Endothelial cell of umbilical vein (primary cell): Measurements from ENCODE around the gene TSC22D1. TPM values are rescaled to one million over a fixed set of nuclear protein-coding genes. Genes with fewer than 3 reads are reported as not detected.
A peak's percentile ranks its signal among the peaks of the same experiment; 100 is the strongest.

ENCODE experiments used
- BruUV-seq: library from RNA; stranded (reverse); fragments of 400-500 nt; replicated peaks from 2 replicates; lab custom pipeline; 2021; lab: Mats Ljungman, UMichigan
- CTCF ChIA-PET: fragments of 300-600, 350-600 bp; sonication (Branson Sonifier 250); formaldehyde crosslinking; loops from one replicate; lab custom pipeline; 2021; ENCODE audit warnings: antibody characterized with exemption, inconsistent platforms; lab: Charles Lee
- POLR2A ChIA-PET: fragments of 300-600, 350-600 bp; sonication (Branson Sonifier 250); formaldehyde crosslinking; loops from one replicate; lab custom pipeline; 2021; ENCODE audit warnings: antibody characterized with exemption, inconsistent platforms; lab: Charles Lee
- DNase-seq: peaks from one replicate; pipeline ENCODE4 v3.0.0-alpha.2; 2011; ENCODE audit warnings: low read depth, low spot score
- FAIRE-seq: peaks from 2 replicates; lab custom pipeline; 2011; peaks lifted over from hg19 to GRCh38; lab: Jason Lieb, UNC
- H2AFZ ChIP-seq: 2 replicates; pipeline ENCODE4 v1.6.0; 2012; ENCODE audit warnings: low read depth, low read length, control low read depth, inconsistent platforms
- H3K27ac ChIP-seq: 2 replicates; pipeline ENCODE4 v1.5.1; 2011; ENCODE audit warnings: low read depth, mild to moderate bottlenecking, control low read depth, low read length, moderate library complexity; ENCODE audit not compliant: insufficient read depth
- H3K27me3 ChIP-seq, 2 experiments: 2 replicates each; pipeline versions ENCODE4 v1.6.0 to v1.6.1; 2011; ENCODE audit warnings: low read length in 2 of 2, mixed read lengths in 1 of 2; ENCODE audit not compliant: control insufficient read depth in 2 of 2, insufficient read depth in 2 of 2
- H3K36me3 ChIP-seq, 2 experiments: 2 replicates in 1 of 2; 3 replicates in 1 of 2; pipeline ENCODE4 v1.5.1; 2011; ENCODE audit warnings: low read length in 2 of 2, mild to moderate bottlenecking in 1 of 2, moderate library complexity in 1 of 2; ENCODE audit not compliant: control insufficient read depth in 2 of 2, insufficient read depth in 2 of 2; ENCODE audit errors: extremely low read depth in 1 of 2
- H3K4me1 ChIP-seq: 3 replicates; pipeline ENCODE4 v1.5.1; 2011; ENCODE audit warnings: mild to moderate bottlenecking, low read length; ENCODE audit not compliant: control insufficient read depth, insufficient read depth; ENCODE audit errors: extremely low read depth
- H3K4me2 ChIP-seq: 2 replicates; pipeline ENCODE4 v1.6.1; 2011; ENCODE audit warnings: low read length, control low read depth, mixed read lengths; ENCODE audit not compliant: insufficient read depth
- H3K4me3 ChIP-seq, 3 experiments: fragments of 200-600 bp in 1 of 3; sonication (generic), shearing (Covaris generic) in 1 of 3; replicated peaks in 1 of 3; 2 replicates each; pipeline ENCODE4 v1.5.1; 2011 to 2016; ENCODE audit warnings: control low read depth in 3 of 3, low read length in 3 of 3, mild to moderate bottlenecking in 2 of 3, inconsistent platforms in 1 of 3, low read depth in 1 of 3, moderate library complexity in 1 of 3; ENCODE audit not compliant: insufficient read depth in 1 of 3
- H3K79me2 ChIP-seq: 2 replicates; pipeline ENCODE4 v1.6.0; 2012; ENCODE audit warnings: low read length, inconsistent platforms; ENCODE audit not compliant: control insufficient read depth, insufficient read depth
- H3K9ac ChIP-seq: replicated peaks from 2 replicates; pipeline ENCODE3; 2011; ENCODE audit warnings: low read length, control low read depth; ENCODE audit not compliant: insufficient read depth; ENCODE audit errors: extremely low read depth
- H3K9me1 ChIP-seq: replicated peaks from 3 replicates; pipeline ENCODE4 v1.6.0; 2011; ENCODE audit warnings: mild to moderate bottlenecking, low read length; ENCODE audit not compliant: control insufficient read depth, insufficient read depth; ENCODE audit errors: extremely low read depth
- H3K9me3 ChIP-seq: replicated peaks from 2 replicates; pipeline ENCODE4 v1.5.1; 2012; ENCODE audit warnings: low read length, inconsistent platforms; ENCODE audit not compliant: control insufficient read depth, insufficient read depth
- H4K20me1 ChIP-seq: replicated peaks from 2 replicates; pipeline ENCODE3; 2011; ENCODE audit warnings: mild to moderate bottlenecking, low read length; ENCODE audit not compliant: control insufficient read depth, insufficient read depth; ENCODE audit errors: extremely low read depth
- CTCF ChIP-seq, 2 donors: IDR thresholded peaks; 1 replicate in 1 of 2; 2 replicates in 1 of 2; pipeline ENCODE4 v1.5.1; 2011; ENCODE audit warnings: low read length in 2 of 2, mild to moderate bottlenecking in 2 of 2, moderate library complexity in 2 of 2, control low read depth in 1 of 2, inconsistent platforms in 1 of 2, low read depth in 1 of 2; ENCODE audit not compliant: insufficient read depth in 1 of 2; ENCODE audit errors: extremely low read depth in 1 of 2
- EZH2 ChIP-seq: IDR thresholded peaks from 2 replicates; pipeline ENCODE4 v1.6.1; 2012; ENCODE audit warnings: borderline replicate concordance, low read depth, mild to moderate bottlenecking, moderate library complexity, low read length, inconsistent platforms; ENCODE audit not compliant: severe bottlenecking
- FOS ChIP-seq: IDR thresholded peaks from 2 replicates; pipeline ENCODE4 v1.6.1; 2011; ENCODE audit warnings: mild to moderate bottlenecking, low read length, moderate library complexity, borderline replicate concordance; ENCODE audit not compliant: insufficient read depth
- GATA2 ChIP-seq: IDR thresholded peaks from 2 replicates; pipeline ENCODE4 v1.7.0; 2011; ENCODE audit warnings: low read depth, mild to moderate bottlenecking, moderate library complexity, mixed read lengths, low read length; ENCODE audit not compliant: insufficient read length, insufficient read depth
- JUN ChIP-seq: IDR thresholded peaks from 2 replicates; pipeline ENCODE4 v1.6.1; 2011; ENCODE audit warnings: borderline replicate concordance, low read depth; ENCODE audit not compliant: insufficient read length, insufficient read depth
- MYC ChIP-seq: IDR thresholded peaks from one replicate; pipeline ENCODE4 v1.6.1; 2011; ENCODE audit warnings: mild to moderate bottlenecking, low read depth, low read length
- POLR2A ChIP-seq: IDR thresholded peaks from 2 replicates; pipeline ENCODE4 v1.6.1; 2012; ENCODE audit warnings: low read depth, mild to moderate bottlenecking, control low read depth, low read length
- POLR2AphosphoS5 ChIP-seq: IDR thresholded peaks from 2 replicates; pipeline ENCODE4 v1.6.1; 2012; ENCODE audit warnings: low read depth, mild to moderate bottlenecking, control low read depth, low read length, moderate library complexity; ENCODE audit not compliant: insufficient read depth
- dilution Hi-C: fragments of 300-500 bp; cut with MboI; formaldehyde crosslinking; loops from one replicate; pipeline ENCODE4 v1.15.0; 2019; ENCODE audit warnings: low sequenced_read_pairs; ENCODE audit not compliant: extremely low pct_ligation_motif_present
- intact Hi-C: fragments of 100-400 bp; cut with micrococcal nuclease; formaldehyde crosslinking; loops from one replicate; pipeline ENCODE4 v1.10.0; 2022
- polyA plus RNA-seq, 4 experiments: library from polyadenylated mRNA; depleted of rRNA in 3 of 4; stranded (reverse) in 3 of 4; unstranded in 1 of 4; fragments of >200 nt; gene quantifications; 2 replicates each; pipeline versions ENCODE4 v1.2.1 to v1.2.3, GENCODE V29; 2011 to 2012; ENCODE audit warnings: missing spikeins in 1 of 4
- total RNA-seq: library from RNA; stranded (reverse); gene quantifications from 2 replicates; pipeline ENCODE4 v1.2.3, GENCODE V29; 2021
- TF ChIP-seq, protein P1 (sequence below): IDR thresholded peaks from 2 replicates; pipeline ENCODE4 v1.6.1; 2011; ENCODE audit not compliant: insufficient read depth, insufficient read length

Gene TSC22D1
- total and polyA plus RNA-seq, 2 donors (not counting 3 experiments of a cell fraction or from before 2014, with no cell fraction given): 47.7 to 51.8 TPM

DNA sequence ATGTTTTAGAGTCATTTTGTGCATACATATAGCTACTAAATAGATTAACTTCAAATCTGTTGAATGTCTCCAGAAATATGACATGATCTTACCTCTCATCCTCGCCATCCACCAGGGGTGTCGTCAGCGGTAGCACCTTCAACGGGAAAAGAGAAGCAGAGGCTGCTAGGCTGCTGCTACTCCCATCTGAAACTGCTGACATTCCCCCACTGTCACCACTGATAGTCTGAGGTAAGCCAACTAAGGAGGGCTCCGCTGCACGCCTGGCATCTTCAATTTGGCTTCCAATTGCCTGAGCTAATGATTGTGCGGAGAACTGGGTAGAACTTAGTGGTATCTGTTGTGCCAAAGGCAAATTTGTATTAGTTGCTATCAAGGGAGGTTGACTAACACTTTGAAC is 3.1 kb downstream of the TSC22D1 start:
- H3K9me3 ChIP-seq: no peaks in the 10 kb centered on the region
- H3K36me3 ChIP-seq: peaks cover 0 to 3% of the 10 kb centered on the region in 2 experiments
- no peaks in the 10 kb centered on the region for H3K9me1 ChIP-seq
- H3K4me2 ChIP-seq: peak overlapping the region; percentile 91
- peak; percentile 44 for FAIRE-seq
- BruUV-seq: no TSS peak
- ChIA-PET POLR2A (interaction anchor here (0.6 kb wide), 1 partner anchor 142 kb away, joined by 3 read pairs; no protein-coding TSS in a partner anchor), CTCF (interaction anchor here (1.6 kb wide), 1 partner anchor 65 kb away, joined by 4 read pairs; no protein-coding TSS in a partner anchor)
- H3K27me3 ChIP-seq: no peaks in the 10 kb centered on the region
- H3K9ac ChIP-seq: no peak overlapping the region
- no peak overlapping the region for H2AFZ ChIP-seq
- intact Hi-C loops (no loop called here), dilution Hi-C loops (no loop called here)
- H3K27ac ChIP-seq: no peak overlapping the region
- no peak for TF ChIP-seq POLR2A
- TF ChIP-seq EZH2: no peak
- no peak for TF ChIP-seq FOS
- TF ChIP-seq JUN: no peak
- TF ChIP-seq POLR2AphosphoS5: no peak
- TF ChIP-seq GATA2: no peak
- TF ChIP-seq, protein P1, sequence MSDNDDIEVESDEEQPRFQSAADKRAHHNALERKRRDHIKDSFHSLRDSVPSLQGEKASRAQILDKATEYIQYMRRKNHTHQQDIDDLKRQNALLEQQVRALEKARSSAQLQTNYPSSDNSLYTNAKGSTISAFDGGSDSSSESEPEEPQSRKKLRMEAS: no peak
- TF ChIP-seq MYC: no peak
- no peak for TF ChIP-seq CTCF (IDR thresholded peaks at IDR 0.05; ENCODE audit: extremely low read depth in 1 of 2, insufficient read depth in 1 of 2, low read depth in 1 of 2, low read length in 2 of 2)
- peaks cover 42% of the 10 kb centered on the region for H3K4me1 ChIP-seq
- peaks cover 61% of the 10 kb centered on the region for H3K79me2 ChIP-seq
- DNase-seq: no peak
- peak overlapping the region in 1 of 3 experiments; percentile 40 for H3K4me3 ChIP-seq
- no peaks in the 10 kb centered on the region for H4K20me1 ChIP-seq
